CD4-positive, alpha-beta T cell (primary cell): ENCODE measurements around the gene CDK14. TPM values are rescaled to one million over a fixed set of nuclear protein-coding genes. Genes with fewer than 3 reads are reported as not detected.

Experiments
- ATAC-seq: fragments of 200-7000 bp; cut with Tn5 transposase; one replicate; pipeline ENCODE4 v1.10.0; 2022; ENCODE audit warnings: mild to moderate bottlenecking; ENCODE audit not compliant: poor library complexity
- CTCF ChIA-PET: fragments of 350-600 bp; sonication (Branson Sonifier 250); formaldehyde crosslinking; loops from one replicate; lab custom pipeline; 2021; ENCODE audit warnings: antibody characterized with exemption, inconsistent platforms; lab: Charles Lee
- POLR2A ChIA-PET: fragments of 350-600 bp; sonication (Branson Sonifier 250); formaldehyde crosslinking; loops from one replicate; lab custom pipeline; 2021; ENCODE audit warnings: antibody characterized with exemption, inconsistent platforms; lab: Charles Lee
- DNase-seq, 14 experiments: peaks; one replicate each; pipeline ENCODE4 v3.0.0-alpha.2; 2013 to 2020; ENCODE audit warnings: mixed read lengths in 2 of 14
- H3K27ac ChIP-seq, 2 donors: one replicate each; pipeline versions ENCODE4 v1.5.1 to v1.7.0; 2013; ENCODE audit warnings: low read length in 2 of 2, low read depth in 1 of 2, mild to moderate bottlenecking in 1 of 2
- H3K27me3 ChIP-seq, 2 experiments: 1 replicate in 1 of 2; 2 replicates in 1 of 2; pipeline versions ENCODE4 v1.6.1 to v1.7.0; 2013; ENCODE audit warnings: low read length in 2 of 2, control low read depth in 1 of 2, mild to moderate bottlenecking in 1 of 2, moderate library complexity in 1 of 2; ENCODE audit not compliant: insufficient read depth in 2 of 2, control insufficient read depth in 1 of 2
- H3K36me3 ChIP-seq: one replicate; pipeline ENCODE4 v1.6.1; 2013; ENCODE audit warnings: low read length, control low read depth; ENCODE audit not compliant: insufficient read depth
- H3K4me1 ChIP-seq: one replicate; pipeline ENCODE4 v1.6.1; 2013; ENCODE audit warnings: low read length, control low read depth; ENCODE audit not compliant: insufficient read depth
- H3K4me3 ChIP-seq: one replicate; pipeline ENCODE4 v1.5.1; 2013; ENCODE audit warnings: mild to moderate bottlenecking, low read length, moderate library complexity
- H3K9me3 ChIP-seq, 2 experiments: 1 replicate in 1 of 2; 2 replicates in 1 of 2; pipeline versions ENCODE4 v1.6.1 to v1.7.0; 2013; ENCODE audit warnings: low read length in 2 of 2, mild to moderate bottlenecking in 2 of 2, control low read depth in 1 of 2, moderate library complexity in 1 of 2; ENCODE audit not compliant: control insufficient read depth in 1 of 2, insufficient read depth in 1 of 2
- H3K27ac Mint-ChIP-seq: one replicate; pipeline ENCODE4 v1.8.0; 2020; ENCODE audit warnings: mixed read lengths
- H3K27me3 Mint-ChIP-seq: one replicate; pipeline ENCODE4 v1.8.0; 2021; ENCODE audit warnings: mixed read lengths
- H3K36me3 Mint-ChIP-seq: one replicate; pipeline ENCODE4 v1.8.0; 2021; ENCODE audit warnings: low read depth, mixed read lengths
- H3K4me1 Mint-ChIP-seq: one replicate; pipeline ENCODE4 v1.8.0; 2021; ENCODE audit warnings: low read depth, mixed read lengths
- H3K4me3 Mint-ChIP-seq: one replicate; pipeline ENCODE4 v1.8.0; 2020; ENCODE audit warnings: mild to moderate bottlenecking, mixed read lengths
- H3K9me3 Mint-ChIP-seq: one replicate; pipeline ENCODE4 v1.8.0; 2020; ENCODE audit warnings: mixed read lengths
- intact Hi-C, 2 experiments: fragments of 100-400 bp; cut with DNase I in 1 of 2; cut with micrococcal nuclease in 1 of 2; formaldehyde crosslinking; loops; one replicate each; pipeline versions ENCODE4 v1.15.1 to v1.9.0; 2023 to 2025; cut with DNase I, micrococcal nuclease
- total RNA-seq, 174 experiments: library from RNA in 2 of 174; stranded (reverse) in 2 of 174; gene quantifications; one replicate each; pipeline ENCODE4 v1.2.3 and lab custom pipeline; 2021 to 2026
- TF ChIP-seq, protein P1 (sequence below): fragments of 200-600 bp; IDR thresholded peaks from one replicate; pipeline ENCODE4 v1.8.0; 2022; ENCODE audit warnings: antibody characterized with exemption, mild to moderate bottlenecking

CDK14 gene
- total RNA-seq, 2 experiments from 2014 or later: 0.45 to 0.47 TPM

DNA sequence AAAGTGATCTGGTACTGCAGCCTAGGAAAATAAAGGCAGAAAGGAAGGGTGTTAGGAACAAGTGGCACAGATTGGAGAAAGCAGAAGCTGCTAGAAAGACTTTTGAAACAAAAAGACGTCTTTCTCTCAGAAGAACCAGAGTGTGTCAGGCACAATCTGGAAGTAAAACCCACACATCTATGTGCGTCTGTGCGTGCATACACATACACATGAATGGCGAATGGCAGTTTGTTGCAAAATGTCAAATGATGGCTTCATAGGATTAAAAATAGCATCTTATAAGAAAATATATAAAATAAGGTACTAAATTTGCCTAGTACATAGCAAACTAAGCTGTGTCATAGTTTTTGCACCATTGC lies 246.3 kb downstream of the CDK14 start:
- Histone ChIP-seq H3K4me3 (no peak overlapping the region), H3K27me3 (no peaks in the 10 kb centered on the region), H3K36me3 (no peaks in the 10 kb centered on the region), H3K4me1 (no peaks in the 10 kb centered on the region), H3K9me3 (peaks cover 3 to 4% of the 10 kb centered on the region in 2 experiments), H3K27ac (no peak overlapping the region)
- Mint-ChIP-seq H3K36me3 (no peaks in the 10 kb centered on the region), H3K4me3 (no peak overlapping the region), H3K27me3 (no peaks in the 10 kb centered on the region), H3K27ac (no peak overlapping the region), H3K9me3 (peaks cover 5% of the 10 kb centered on the region), H3K4me1 (no peaks in the 10 kb centered on the region)
- ATAC-seq (no peak), DNase-seq (no peak)
- intact Hi-C loops: no loop called here
- ChIA-PET POLR2A (no interaction called here), CTCF (no interaction called here)
- TF ChIP-seq, protein P1, sequence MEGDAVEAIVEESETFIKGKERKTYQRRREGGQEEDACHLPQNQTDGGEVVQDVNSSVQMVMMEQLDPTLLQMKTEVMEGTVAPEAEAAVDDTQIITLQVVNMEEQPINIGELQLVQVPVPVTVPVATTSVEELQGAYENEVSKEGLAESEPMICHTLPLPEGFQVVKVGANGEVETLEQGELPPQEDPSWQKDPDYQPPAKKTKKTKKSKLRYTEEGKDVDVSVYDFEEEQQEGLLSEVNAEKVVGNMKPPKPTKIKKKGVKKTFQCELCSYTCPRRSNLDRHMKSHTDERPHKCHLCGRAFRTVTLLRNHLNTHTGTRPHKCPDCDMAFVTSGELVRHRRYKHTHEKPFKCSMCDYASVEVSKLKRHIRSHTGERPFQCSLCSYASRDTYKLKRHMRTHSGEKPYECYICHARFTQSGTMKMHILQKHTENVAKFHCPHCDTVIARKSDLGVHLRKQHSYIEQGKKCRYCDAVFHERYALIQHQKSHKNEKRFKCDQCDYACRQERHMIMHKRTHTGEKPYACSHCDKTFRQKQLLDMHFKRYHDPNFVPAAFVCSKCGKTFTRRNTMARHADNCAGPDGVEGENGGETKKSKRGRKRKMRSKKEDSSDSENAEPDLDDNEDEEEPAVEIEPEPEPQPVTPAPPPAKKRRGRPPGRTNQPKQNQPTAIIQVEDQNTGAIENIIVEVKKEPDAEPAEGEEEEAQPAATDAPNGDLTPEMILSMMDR: no peak

DNA sequence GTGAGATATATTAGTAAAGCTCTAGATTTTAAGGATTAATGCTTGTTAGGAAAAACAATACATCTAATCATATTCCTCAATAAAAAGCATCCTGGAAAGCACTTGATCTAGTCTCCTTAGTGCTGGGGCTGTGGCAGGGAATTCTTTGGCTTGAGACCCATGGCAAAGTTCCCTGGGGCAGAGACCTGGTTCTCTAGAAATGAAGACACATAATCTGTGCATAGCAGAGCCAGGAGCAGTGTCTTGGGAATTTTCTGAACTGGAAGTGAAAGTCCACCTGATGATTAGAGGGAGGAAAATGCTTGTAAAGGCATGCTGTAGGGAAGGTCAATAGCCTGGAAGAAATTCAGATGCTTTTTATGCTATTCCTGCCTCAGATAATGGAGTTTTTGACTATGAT lies 247.4 kb downstream of the CDK14 start:
- no peak overlapping the region for H3K4me3 Mint-ChIP-seq
- CTCF ChIA-PET: no interaction called here

DNA sequence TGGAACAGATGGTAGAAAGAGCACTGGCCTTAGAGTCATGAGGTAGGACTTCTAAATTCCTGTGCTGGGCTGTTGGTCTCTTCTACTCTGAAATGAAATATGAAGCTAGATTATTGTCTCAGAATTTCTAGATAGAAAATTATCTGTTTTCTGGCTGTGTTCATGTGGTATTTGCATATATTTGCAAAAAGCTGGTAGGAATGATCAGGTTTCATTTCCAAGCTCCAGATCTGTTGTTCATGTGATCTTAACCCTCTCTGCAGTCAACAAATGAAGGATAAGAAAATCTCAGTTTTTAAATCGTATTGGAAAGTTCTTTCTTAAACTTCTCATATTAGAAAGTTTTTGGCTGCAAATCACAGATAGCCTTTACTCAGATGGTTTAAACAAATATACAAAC lies 248.3 kb downstream of the CDK14 start:
- ATAC-seq (no peak), DNase-seq (no peak)
- POLR2A ChIA-PET: no interaction called here
- intact Hi-C loops: no loop called here
- TF ChIP-seq, protein P1: no peak
- Histone ChIP-seq H3K4me3 (no peak overlapping the region), H3K27ac (no peak overlapping the region), H3K27me3 (no peaks in the 10 kb centered on the region), H3K9me3 (peaks cover 0 to 4% of the 10 kb centered on the region in 2 experiments), H3K36me3 (no peaks in the 10 kb centered on the region), H3K4me1 (no peaks in the 10 kb centered on the region)
- no peak overlapping the region for H3K27ac Mint-ChIP-seq
- H3K27me3 Mint-ChIP-seq: no peaks in the 10 kb centered on the region
- CTCF ChIA-PET: no interaction called here
- no peaks in the 10 kb centered on the region for H3K4me1 Mint-ChIP-seq
- peaks cover 3% of the 10 kb centered on the region for H3K9me3 Mint-ChIP-seq
- no peak overlapping the region for H3K4me3 Mint-ChIP-seq
- H3K36me3 Mint-ChIP-seq: no peaks in the 10 kb centered on the region

More for the DNA sequence above, 247.4 kb downstream of the CDK14 start:
- no peak overlapping the region for H3K27ac ChIP-seq
- no peak for ATAC-seq
- H3K36me3 ChIP-seq: no peaks in the 10 kb centered on the region
- Mint-ChIP-seq H3K36me3 (no peaks in the 10 kb centered on the region), H3K27me3 (no peaks in the 10 kb centered on the region), H3K4me1 (no peaks in the 10 kb centered on the region), H3K9me3 (peaks cover 5% of the 10 kb centered on the region), H3K27ac (no peak overlapping the region)
- intact Hi-C loops: no loop called here
- H3K4me3 ChIP-seq: no peak overlapping the region
- no peaks in the 10 kb centered on the region for H3K4me1 ChIP-seq
- no peak for DNase-seq
- POLR2A ChIA-PET: no interaction called here
- TF ChIP-seq, protein P1: no peak
- H3K27me3 ChIP-seq: no peaks in the 10 kb centered on the region
- peaks cover 0 to 7% of the 10 kb centered on the region in 2 experiments for H3K9me3 ChIP-seq
